H1 (cell line): ENCODE measurements around the gene SLC43A1. TPM values are rescaled to one million over a fixed set of nuclear protein-coding genes. Genes with fewer than 3 reads are reported as not detected.

ENCODE experiments used
- CTCF ChIA-PET: fragments of 300-600 bp; sonication (Branson Sonifier 250); formaldehyde crosslinking; loops from one replicate; lab custom pipeline; 2021; ENCODE audit not compliant: partially characterized antibody; lab: Charles Lee
- POLR2A ChIA-PET: fragments of 300-600 bp; sonication (Branson Sonifier 250); formaldehyde crosslinking; loops from one replicate; lab custom pipeline; 2021; ENCODE audit warnings: inconsistent platforms; ENCODE audit not compliant: partially characterized antibody; lab: Charles Lee
- DNase-seq, 2 experiments: peaks; one replicate each; pipeline versions ENCODE4 v3.0.0 to v3.0.0-alpha.2; 2010 to 2022; ENCODE audit warnings: low spot score in 2 of 2, low read depth in 1 of 2, mixed read lengths in 1 of 2
- FAIRE-seq: peaks from 2 replicates; lab custom pipeline; 2011; peaks lifted over from hg19 to GRCh38; lab: Jason Lieb, UNC
- H2AFZ ChIP-seq: 2 replicates; pipeline ENCODE4 v1.8.1; 2012; ENCODE audit warnings: low read length, inconsistent platforms
- H2AK5ac ChIP-seq: 2 replicates; pipeline ENCODE4 v1.6.1; 2013; ENCODE audit warnings: low read depth, low read length
- H2BK120ac ChIP-seq: replicated peaks from 2 replicates; pipeline ENCODE3; 2013; ENCODE audit warnings: low read depth, low read length, inconsistent platforms
- H2BK12ac ChIP-seq: 2 replicates; pipeline ENCODE4 v1.6.1; 2013; ENCODE audit warnings: low read depth, low read length
- H2BK15ac ChIP-seq: 2 replicates; pipeline ENCODE4 v1.6.1; 2013; ENCODE audit warnings: low read length
- H2BK20ac ChIP-seq: 2 replicates; pipeline ENCODE4 v1.6.1; 2013; ENCODE audit warnings: low read length
- H2BK5ac ChIP-seq: 2 replicates; pipeline ENCODE4 v1.6.1; 2013; ENCODE audit warnings: low read depth, low read length
- H3K14ac ChIP-seq: 2 replicates; pipeline ENCODE4 v1.6.1; 2013; ENCODE audit warnings: inconsistent platforms; ENCODE audit not compliant: insufficient read length
- H3K18ac ChIP-seq: 2 replicates; pipeline ENCODE4 v1.6.1; 2013; ENCODE audit warnings: low read length; ENCODE audit errors: extremely low read depth
- H3K23ac ChIP-seq: 2 replicates; pipeline ENCODE4 v1.6.1; 2013; ENCODE audit warnings: inconsistent platforms; ENCODE audit not compliant: insufficient read length
- H3K23me2 ChIP-seq: 2 replicates; pipeline ENCODE4 v1.6.1; 2013; ENCODE audit warnings: low read depth, low read length
- H3K27ac ChIP-seq: 2 replicates; pipeline ENCODE4 v1.6.1; 2011; ENCODE audit warnings: low read depth, low read length, inconsistent platforms
- H3K27me3 ChIP-seq, 4 experiments: replicated peaks in 1 of 4; 1 replicate in 1 of 4; 2 replicates in 3 of 4; pipeline versions ENCODE4 v1.6.1 to v1.8.1; 2011 to 2013; ENCODE audit warnings: low read length in 3 of 4, mild to moderate bottlenecking in 3 of 4, inconsistent platforms in 2 of 4, mixed read lengths in 2 of 4, moderate library complexity in 1 of 4; ENCODE audit not compliant: control insufficient read depth in 3 of 4, insufficient read depth in 3 of 4; ENCODE audit errors: extremely low read depth in 1 of 4
- H3K36me3 ChIP-seq, 4 experiments: 2 replicates each; pipeline versions ENCODE4 v1.6.1 to v1.8.1; 2011 to 2013; ENCODE audit warnings: mild to moderate bottlenecking in 4 of 4, low read length in 3 of 4, moderate library complexity in 2 of 4, control low read depth in 1 of 4, inconsistent platforms in 1 of 4; ENCODE audit not compliant: insufficient read depth in 4 of 4, control insufficient read depth in 2 of 4
- H3K4ac ChIP-seq: replicated peaks from 2 replicates; pipeline ENCODE3; 2013; ENCODE audit warnings: low read length, low read depth, mixed read lengths, inconsistent platforms; ENCODE audit not compliant: insufficient read length
- H3K4me1 ChIP-seq, 4 experiments: replicated peaks in 1 of 4; 1 replicate in 1 of 4; 2 replicates in 3 of 4; pipeline versions ENCODE4 v1.6.1 to v1.8.1; 2011 to 2013; ENCODE audit warnings: low read length in 3 of 4, inconsistent platforms in 2 of 4, mixed read lengths in 1 of 4; ENCODE audit not compliant: insufficient read depth in 4 of 4, control insufficient read depth in 3 of 4
- H3K4me2 ChIP-seq, 2 experiments: 2 replicates each; pipeline versions ENCODE4 v1.6.1 to v1.8.1; 2011 to 2013; ENCODE audit warnings: low read depth in 2 of 2, low read length in 2 of 2, control low read depth in 1 of 2, inconsistent platforms in 1 of 2, mild to moderate bottlenecking in 1 of 2; ENCODE audit not compliant: insufficient read depth in 1 of 2
- H3K4me3 ChIP-seq, 4 experiments: fragments of 200-600, 300-600 bp in 1 of 4; sonication (generic), shearing (Covaris generic), sonication (Bioruptor Twin) in 1 of 4; 2 replicates each; pipeline versions ENCODE4 v1.5.1 to v1.8.1; 2011 to 2016; ENCODE audit warnings: low read length in 4 of 4, low read depth in 3 of 4, control low read depth in 2 of 4, inconsistent platforms in 2 of 4, mild to moderate bottlenecking in 2 of 4, mixed read lengths in 1 of 4, moderate library complexity in 1 of 4; ENCODE audit not compliant: insufficient read depth in 2 of 4; ENCODE audit errors: extremely low read depth in 1 of 4
- H3K56ac ChIP-seq: replicated peaks from 2 replicates; pipeline ENCODE3; 2013; ENCODE audit warnings: low read depth, mild to moderate bottlenecking, mixed read lengths, low read length, inconsistent platforms; ENCODE audit not compliant: insufficient read length
- H3K79me1 ChIP-seq: 2 replicates; pipeline ENCODE4 v1.6.1; 2013; ENCODE audit warnings: low read depth, low read length, control low read depth
- H3K79me2 ChIP-seq, 2 experiments: 2 replicates each; pipeline versions ENCODE4 v1.6.1 to v1.8.1; 2012 to 2013; ENCODE audit warnings: low read length in 2 of 2, mild to moderate bottlenecking in 2 of 2, inconsistent platforms in 1 of 2; ENCODE audit not compliant: insufficient read depth in 2 of 2, control insufficient read depth in 1 of 2
- H3K9ac ChIP-seq, 4 experiments: replicated peaks in 1 of 4; 1 replicate in 1 of 4; 2 replicates in 3 of 4; pipeline versions ENCODE4 v1.6.1 to v1.8.1; 2011 to 2013; ENCODE audit warnings: low read depth in 3 of 4, low read length in 3 of 4, control low read depth in 2 of 4, mild to moderate bottlenecking in 2 of 4, moderate library complexity in 2 of 4, inconsistent platforms in 1 of 4; ENCODE audit errors: extremely low read depth in 1 of 4
- H3K9me3 ChIP-seq, 2 experiments: 2 replicates each; pipeline versions ENCODE4 v1.6.1 to v1.8.1; 2012 to 2013; ENCODE audit warnings: mild to moderate bottlenecking in 2 of 2, moderate library complexity in 2 of 2, control low read depth in 1 of 2, inconsistent platforms in 1 of 2, low read depth in 1 of 2, low read length in 1 of 2, mixed read lengths in 1 of 2; ENCODE audit not compliant: insufficient read depth in 2 of 2
- H4K20me1 ChIP-seq, 2 experiments: replicated peaks in 1 of 2; 2 replicates each; pipeline versions ENCODE3 to v1.8.1; 2011 to 2013; ENCODE audit warnings: inconsistent platforms in 2 of 2, low read length in 2 of 2, mild to moderate bottlenecking in 1 of 2; ENCODE audit not compliant: insufficient read depth in 2 of 2, control insufficient read depth in 1 of 2
- H4K5ac ChIP-seq: 2 replicates; pipeline ENCODE4 v1.6.1; 2013; ENCODE audit warnings: low read length, low read depth, mixed read lengths, inconsistent platforms; ENCODE audit not compliant: insufficient read length
- H4K8ac ChIP-seq: 2 replicates; pipeline ENCODE4 v1.8.0; 2013; ENCODE audit warnings: mild to moderate bottlenecking, moderate library complexity, low read length, inconsistent platforms; ENCODE audit not compliant: insufficient read depth; ENCODE audit errors: extremely low read depth
- H4K91ac ChIP-seq: replicated peaks from 2 replicates; pipeline ENCODE3; 2013; ENCODE audit warnings: low read length, mixed read lengths, inconsistent platforms; ENCODE audit not compliant: insufficient read length
- CREB1 ChIP-seq: IDR thresholded peaks from 2 replicates; pipeline ENCODE4 v1.6.1; 2012; ENCODE audit warnings: inconsistent platforms
- EGR1 ChIP-seq: IDR thresholded peaks from 2 replicates; pipeline ENCODE4 v1.6.1; 2011; ENCODE audit warnings: low read depth, low read length, borderline replicate concordance
- EP300 ChIP-seq, 2 experiments: IDR thresholded peaks; 1 replicate in 1 of 2; 2 replicates in 1 of 2; pipeline ENCODE4 v1.6.1; 2011 to 2012; ENCODE audit warnings: low read depth in 2 of 2, low read length in 2 of 2, mild to moderate bottlenecking in 2 of 2, borderline replicate concordance in 1 of 2, inconsistent platforms in 1 of 2, moderate library complexity in 1 of 2
- HDAC2 ChIP-seq, 2 experiments: fragments of 300-600 bp in 1 of 2; sonication (generic) in 1 of 2; IDR thresholded peaks; 2 replicates each; pipeline ENCODE4 v1.6.1; 2011 to 2012; ENCODE audit warnings: low read depth in 2 of 2, low read length in 2 of 2, mild to moderate bottlenecking in 2 of 2, moderate library complexity in 2 of 2, borderline replicate concordance in 1 of 2, inconsistent platforms in 1 of 2
- KDM1A ChIP-seq: fragments of 200-600, 300-600 bp; sonication (generic); IDR thresholded peaks from 2 replicates; pipeline ENCODE4 v1.7.1; 2016; ENCODE audit warnings: mild to moderate bottlenecking, low read length, borderline replicate concordance
- NRF1 ChIP-seq: IDR thresholded peaks from 2 replicates; pipeline ENCODE4 v1.6.1; 2011; ENCODE audit warnings: mild to moderate bottlenecking, low read depth, low read length, improper control_type of control experiment
- POLR2A ChIP-seq, 2 experiments: IDR thresholded peaks; 1 replicate in 1 of 2; 2 replicates in 1 of 2; pipeline ENCODE4 v1.6.1; 2011; ENCODE audit warnings: low read depth in 2 of 2, low read length in 2 of 2, mild to moderate bottlenecking in 2 of 2; ENCODE audit errors: control extremely low read depth in 1 of 2
- POLR2AphosphoS5 ChIP-seq: IDR thresholded peaks from 2 replicates; pipeline ENCODE4 v1.6.1; 2011; ENCODE audit warnings: low read depth, low read length
- SIN3A ChIP-seq, 2 experiments: IDR thresholded peaks in 1 of 2; conservative IDR thresholded peaks in 1 of 2; 2 replicates each; pipeline ENCODE4 v1.6.1; 2011 to 2012; ENCODE audit warnings: low read length in 2 of 2, improper control_type of control experiment in 1 of 2, low read depth in 1 of 2, mild to moderate bottlenecking in 1 of 2
- TAF7 ChIP-seq: optimal IDR thresholded peaks from 2 replicates; pipeline ENCODE3; 2011; ENCODE audit warnings: low read depth, mild to moderate bottlenecking, inconsistent platforms, low read length, moderate library complexity, borderline replicate concordance
- TBP ChIP-seq: IDR thresholded peaks from 2 replicates; pipeline ENCODE4 v1.6.1; 2011; ENCODE audit warnings: low read depth, low read length, improper control_type of control experiment
- WGBS, 2 experiments: shearing (Covaris generic) in 1 of 2; methylation state at CpG; one replicate each; pipeline versions ENCODE4 v1.1.6 to v1.1.7; 2013 to 2015; ENCODE audit warnings: low lambda C conversion rate in 2 of 2, mixed read lengths in 2 of 2, inconsistent platforms in 1 of 2, low coverage in 1 of 2, missing lambda C conversion rate in 1 of 2; ENCODE audit not compliant: insufficient replicate concordance in 2 of 2, insufficient coverage in 1 of 2, insufficient read length in 1 of 2; ENCODE audit errors: extremely low coverage in 1 of 2, missing lambda C conversion rate in 1 of 2; 5-methylcytosine and 5-hydroxymethylcytosine counted together
- polyA plus RNA-seq, 7 experiments: library from polyadenylated mRNA; depleted of rRNA in 3 of 7; stranded (reverse) in 5 of 7; unstranded in 2 of 7; fragments of >200 nt in 5 of 7; fragments of 200-250 nt in 2 of 7; gene quantifications; 1 replicate in 5 of 7; 2 replicates in 1 of 7; 4 replicates in 1 of 7; pipeline versions ENCODE4 v1.2.1 to v1.2.3, GENCODE V29; 2011 to 2013; ENCODE audit warnings: missing spikeins in 2 of 7, mixed read lengths in 2 of 7
- total RNA-seq: library from RNA; stranded (reverse); fragmentation: NEBNext Ultra II Directional; extraction: Animal tissue kit (Norgen Biotek cat#: 25700); gene quantifications from 2 replicates; pipeline ENCODE4 v1.2.1, GENCODE V29; 2021
- TF ChIP-seq, protein P1 (sequence below): IDR thresholded peaks from 2 replicates; pipeline ENCODE4 v1.6.1; 2012; ENCODE audit warnings: low read length, inconsistent platforms

SLC43A1 gene
- total and polyA plus RNA-seq, 2 of the 8 experiments (the other 6 are each of a cell fraction or from before 2014, with no cell fraction given), result 34.5 to 58.0 TPM

DNA sequence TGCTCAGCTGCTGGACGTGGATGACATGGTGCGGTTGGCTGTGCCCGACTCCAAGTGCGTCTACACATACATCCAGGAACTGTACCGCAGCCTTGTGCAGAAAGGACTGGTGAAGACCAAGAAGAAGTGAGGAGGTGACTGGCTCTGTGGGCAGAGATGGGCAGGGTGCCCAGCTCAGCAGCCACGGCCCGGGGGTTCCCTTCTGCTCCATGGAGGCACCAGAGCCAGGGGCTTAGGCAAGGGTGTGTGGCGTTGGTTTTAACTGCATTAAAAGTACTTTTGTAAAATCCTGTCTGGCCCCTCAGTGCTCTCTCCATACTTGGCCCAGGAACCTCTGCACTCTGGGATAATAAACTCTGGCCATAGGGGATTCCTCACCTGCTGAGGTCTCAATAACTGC, 34.5 kb upstream of the SLC43A1 start:
- POLR2A ChIA-PET, result interaction anchor here (1.0 to 7.2 kb wide), 3 partner anchors 18 to 98 kb away, joined by 5 to 47 read pairs (median 7); partner anchors contain the start of gene UBE2L6
- Histone ChIP-seq H4K5ac (no peak overlapping the region), H3K14ac (no peak overlapping the region), H3K79me1 (no peaks in the 10 kb centered on the region), H3K27me3 (no peaks in the 10 kb centered on the region; a peak in 1 of 7 replicates), H3K4me1 (no peaks in the 10 kb centered on the region), H3K23me2 (no peaks in the 10 kb centered on the region; the same call in 1 of the 2 replicates), H4K8ac (no peak overlapping the region), H2AK5ac (no peak overlapping the region), H3K79me2 (no peaks in the 10 kb centered on the region), H3K9ac (no peak overlapping the region), H2BK120ac (no peak overlapping the region), H2BK20ac (no peak overlapping the region), H3K36me3 (peaks cover 2 to 42% (median 23%) of the 10 kb centered on the region in 4 experiments; a peak in 7 of 8 replicates), H4K91ac (no peak overlapping the region), H4K20me1 (peaks cover 0 to 1% of the 10 kb centered on the region in 2 experiments), H3K9me3 (no peaks in the 10 kb centered on the region), H3K4me2 (no peak overlapping the region), H3K56ac (no peak overlapping the region), H3K4me3 (no peak overlapping the region), H2AFZ (no peak overlapping the region), H2BK15ac (no peak overlapping the region), H3K4ac (no peak overlapping the region), H3K27ac (no peak overlapping the region), H2BK12ac (no peak overlapping the region), H3K23ac (no peak overlapping the region), H3K18ac (no peak overlapping the region), H2BK5ac (no peak overlapping the region)
- 95% methylated on average over 8 of the region's 8 CpGs; no CpG with 5 or more reads in 1 of the 2 experiments for WGBS, 2 experiments
- FAIRE-seq (no peak), DNase-seq (no peak)
- CTCF ChIA-PET, result interaction anchor here (0.7 to 4.9 kb wide), 10 partner anchors 10 to 207 kb away, joined by 3 to 34 read pairs (median 3); partner anchors contain the start of gene UBE2L6
- TF ChIP-seq TBP, result no peak
- no peak for TF ChIP-seq CREB1
- TF ChIP-seq KDM1A, result no peak
- no peak for TF ChIP-seq EGR1
- no peak for TF ChIP-seq TAF7
- TF ChIP-seq SIN3A (conservative IDR thresholded peaks at IDR 0.05 in 1 of 2, IDR thresholded peaks at IDR 0.05 in 1 of 2; ENCODE audit: low read depth in 1 of 2, low read length in 2 of 2), result no peak
- TF ChIP-seq HDAC2 (IDR thresholded peaks at IDR 0.05; ENCODE audit: borderline replicate concordance in 1 of 2, low read depth in 2 of 2, low read length in 2 of 2), result no peak
- TF ChIP-seq, protein P1, sequence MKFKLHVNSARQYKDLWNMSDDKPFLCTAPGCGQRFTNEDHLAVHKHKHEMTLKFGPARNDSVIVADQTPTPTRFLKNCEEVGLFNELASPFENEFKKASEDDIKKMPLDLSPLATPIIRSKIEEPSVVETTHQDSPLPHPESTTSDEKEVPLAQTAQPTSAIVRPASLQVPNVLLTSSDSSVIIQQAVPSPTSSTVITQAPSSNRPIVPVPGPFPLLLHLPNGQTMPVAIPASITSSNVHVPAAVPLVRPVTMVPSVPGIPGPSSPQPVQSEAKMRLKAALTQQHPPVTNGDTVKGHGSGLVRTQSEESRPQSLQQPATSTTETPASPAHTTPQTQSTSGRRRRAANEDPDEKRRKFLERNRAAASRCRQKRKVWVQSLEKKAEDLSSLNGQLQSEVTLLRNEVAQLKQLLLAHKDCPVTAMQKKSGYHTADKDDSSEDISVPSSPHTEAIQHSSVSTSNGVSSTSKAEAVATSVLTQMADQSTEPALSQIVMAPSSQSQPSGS, result no peak
- no peak for TF ChIP-seq POLR2AphosphoS5
- no peak for TF ChIP-seq NRF1
- no peak for TF ChIP-seq EP300 (IDR thresholded peaks at IDR 0.05; ENCODE audit: borderline replicate concordance in 1 of 2, low read depth in 2 of 2, low read length in 2 of 2)
- no peak for TF ChIP-seq POLR2A (IDR thresholded peaks at IDR 0.05; ENCODE audit: control extremely low read depth in 1 of 2, low read depth in 2 of 2, low read length in 2 of 2)
